ENCODE results near the gene CACHD1. TPM values are rescaled to one million over a fixed set of nuclear protein-coding genes. Genes with fewer than 3 reads are reported as not detected.
A peak's percentile ranks its signal among the peaks of the same experiment; 100 is the strongest.

The CACHD1 gene
- total RNA-seq, 1 donor, result 7.3 TPM

DNA sequence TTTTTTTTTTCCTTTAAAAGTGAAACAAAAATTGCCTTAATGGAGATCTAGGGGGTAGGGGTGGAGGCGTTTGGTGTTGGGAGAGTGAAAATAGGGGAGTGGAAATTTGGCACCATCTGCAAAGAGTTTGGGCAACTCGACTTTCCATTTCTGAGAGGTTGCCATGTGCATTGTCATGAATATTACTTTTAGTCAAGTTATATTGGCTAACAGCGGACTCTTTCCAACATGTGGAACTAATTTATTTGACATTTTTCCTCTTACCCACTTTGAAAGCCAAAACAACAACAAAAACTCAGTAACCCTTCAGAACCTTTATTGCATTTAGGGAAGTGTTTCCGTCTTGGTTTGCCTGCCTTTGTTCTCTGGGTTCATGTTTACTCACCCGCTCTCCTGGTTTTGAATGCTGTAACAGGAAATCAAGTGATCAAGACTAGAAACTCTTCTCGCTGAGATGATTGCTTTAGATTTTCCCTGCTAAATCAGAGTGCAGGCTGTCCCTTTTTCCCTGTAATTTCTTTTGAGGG, 70.4 kb downstream of the CACHD1 start:
- DNase-seq (ENCODE audit: low read depth), result peak; percentile 80
- H3K4me3 ChIP-seq (ENCODE audit: low read depth, low read length), result peak overlapping the region; percentile 29
- TF ChIP-seq, protein P1, sequence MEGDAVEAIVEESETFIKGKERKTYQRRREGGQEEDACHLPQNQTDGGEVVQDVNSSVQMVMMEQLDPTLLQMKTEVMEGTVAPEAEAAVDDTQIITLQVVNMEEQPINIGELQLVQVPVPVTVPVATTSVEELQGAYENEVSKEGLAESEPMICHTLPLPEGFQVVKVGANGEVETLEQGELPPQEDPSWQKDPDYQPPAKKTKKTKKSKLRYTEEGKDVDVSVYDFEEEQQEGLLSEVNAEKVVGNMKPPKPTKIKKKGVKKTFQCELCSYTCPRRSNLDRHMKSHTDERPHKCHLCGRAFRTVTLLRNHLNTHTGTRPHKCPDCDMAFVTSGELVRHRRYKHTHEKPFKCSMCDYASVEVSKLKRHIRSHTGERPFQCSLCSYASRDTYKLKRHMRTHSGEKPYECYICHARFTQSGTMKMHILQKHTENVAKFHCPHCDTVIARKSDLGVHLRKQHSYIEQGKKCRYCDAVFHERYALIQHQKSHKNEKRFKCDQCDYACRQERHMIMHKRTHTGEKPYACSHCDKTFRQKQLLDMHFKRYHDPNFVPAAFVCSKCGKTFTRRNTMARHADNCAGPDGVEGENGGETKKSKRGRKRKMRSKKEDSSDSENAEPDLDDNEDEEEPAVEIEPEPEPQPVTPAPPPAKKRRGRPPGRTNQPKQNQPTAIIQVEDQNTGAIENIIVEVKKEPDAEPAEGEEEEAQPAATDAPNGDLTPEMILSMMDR (IDR thresholded peaks at IDR 0.05; ENCODE audit: insufficient read depth, low read length), result no peak

DNA sequence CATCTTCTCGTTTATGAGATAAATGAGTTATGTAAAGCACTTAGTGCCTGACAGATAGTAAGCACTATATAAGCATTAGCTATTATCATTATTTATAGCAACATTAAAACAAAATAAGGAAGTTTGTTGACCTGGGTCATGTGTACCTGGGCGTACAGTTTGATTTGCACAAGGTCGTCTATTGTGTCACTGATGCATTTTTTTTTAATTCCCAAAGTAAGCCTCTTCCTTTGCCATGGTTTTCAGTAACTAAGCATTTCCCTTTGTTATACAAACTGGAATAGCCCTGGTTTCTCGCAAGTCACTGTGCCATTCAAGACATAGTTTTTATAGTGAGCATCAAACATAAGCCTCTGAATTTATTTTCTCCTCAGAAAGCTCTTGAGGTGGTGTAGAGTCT, 72.2 kb downstream of the CACHD1 start:
- TF ChIP-seq, protein P1 (IDR thresholded peaks at IDR 0.05; ENCODE audit: insufficient read depth, low read length), result no peak
- no peak overlapping the region for H3K4me3 ChIP-seq (ENCODE audit: low read depth, low read length)
- no peak for DNase-seq (ENCODE audit: low read depth)

DNA sequence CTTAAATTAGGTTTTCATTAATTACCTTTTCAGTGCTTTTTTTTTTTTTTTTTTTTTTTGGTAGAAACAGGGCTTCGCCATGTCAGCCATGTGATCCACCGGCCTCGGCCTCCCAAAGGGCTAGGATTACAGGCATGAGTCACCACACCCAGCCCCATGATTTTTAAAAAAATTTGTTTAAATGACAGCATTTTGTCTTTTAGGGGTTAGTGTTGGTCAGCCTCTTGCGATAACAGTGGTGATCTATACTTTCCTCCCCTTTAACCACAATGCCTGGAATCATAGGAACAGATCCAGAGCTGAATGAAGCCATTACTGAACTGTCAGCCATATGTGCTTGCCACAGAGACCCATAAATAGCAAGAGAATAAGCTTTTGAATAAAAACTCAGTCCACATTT, 73.9 kb downstream of the CACHD1 start:
- H3K4me3 ChIP-seq (ENCODE audit: low read depth, low read length), result no peak overlapping the region
- peak; percentile 52 for DNase-seq (ENCODE audit: low read depth)
- TF ChIP-seq, protein P1 (IDR thresholded peaks at IDR 0.05; ENCODE audit: insufficient read depth, low read length), result no peak

DNA sequence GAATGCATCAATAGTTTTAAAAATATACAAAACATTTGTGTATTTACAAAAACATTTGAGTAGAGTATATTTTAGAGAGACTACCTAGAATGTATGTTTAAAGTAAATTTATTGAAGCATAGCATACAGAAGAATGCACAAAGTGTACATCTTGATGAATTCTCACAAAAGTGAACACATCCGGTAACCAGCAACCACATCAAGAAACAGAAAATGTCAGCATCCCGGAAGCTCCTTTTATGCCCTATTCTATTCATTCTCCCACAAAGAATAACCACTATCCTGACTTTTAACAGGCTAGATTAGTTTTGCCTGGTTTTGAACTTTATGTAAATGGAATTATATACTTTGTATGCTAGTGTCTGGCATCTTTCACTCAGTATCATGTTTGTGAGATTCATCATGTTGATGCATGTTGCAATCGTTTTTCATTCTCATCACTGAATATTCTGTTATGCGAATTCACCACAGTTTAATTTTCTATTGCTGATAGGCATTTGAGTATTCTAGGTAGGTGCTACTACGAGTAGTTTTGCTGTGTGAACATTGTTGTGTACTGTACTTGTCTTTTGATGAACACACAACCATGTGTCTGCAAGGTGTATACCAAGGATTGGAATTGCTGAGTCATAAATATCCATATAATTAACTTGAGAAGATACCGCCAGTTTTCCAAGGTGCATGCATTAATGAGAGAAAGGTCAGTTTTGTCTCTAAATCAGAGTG, 75.4 kb downstream of the CACHD1 start:
- TF ChIP-seq, protein P1 (IDR thresholded peaks at IDR 0.05; ENCODE audit: insufficient read depth, low read length), result no peak
- no peak overlapping the region for H3K4me3 ChIP-seq (ENCODE audit: low read depth, low read length)
- no peak for DNase-seq (ENCODE audit: low read depth)

DNA sequence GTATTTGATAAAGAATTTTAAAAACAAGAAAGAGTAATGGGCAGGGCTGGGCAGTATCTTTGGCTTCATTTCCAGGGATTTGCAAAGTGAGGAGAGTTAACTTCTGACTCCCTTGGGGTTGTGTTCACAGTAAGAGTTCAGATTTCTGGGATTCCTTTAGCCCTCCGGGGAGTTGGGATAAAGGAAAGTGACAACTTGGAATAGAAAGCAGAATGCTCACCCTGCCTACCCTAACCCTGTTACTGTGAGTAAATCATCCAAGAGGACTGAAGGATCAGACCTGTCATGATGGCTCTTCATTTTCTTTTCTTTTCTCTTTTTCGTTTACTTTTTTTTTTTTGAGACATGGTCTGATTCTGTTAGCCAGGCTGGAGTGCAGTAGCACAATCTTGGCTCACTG, 76.1 kb downstream of the CACHD1 start:
- DNase-seq (ENCODE audit: low read depth), result no peak
- H3K4me3 ChIP-seq (ENCODE audit: low read depth, low read length), result no peak overlapping the region
- TF ChIP-seq, protein P1 (IDR thresholded peaks at IDR 0.05; ENCODE audit: insufficient read depth, low read length), result no peak

DNA sequence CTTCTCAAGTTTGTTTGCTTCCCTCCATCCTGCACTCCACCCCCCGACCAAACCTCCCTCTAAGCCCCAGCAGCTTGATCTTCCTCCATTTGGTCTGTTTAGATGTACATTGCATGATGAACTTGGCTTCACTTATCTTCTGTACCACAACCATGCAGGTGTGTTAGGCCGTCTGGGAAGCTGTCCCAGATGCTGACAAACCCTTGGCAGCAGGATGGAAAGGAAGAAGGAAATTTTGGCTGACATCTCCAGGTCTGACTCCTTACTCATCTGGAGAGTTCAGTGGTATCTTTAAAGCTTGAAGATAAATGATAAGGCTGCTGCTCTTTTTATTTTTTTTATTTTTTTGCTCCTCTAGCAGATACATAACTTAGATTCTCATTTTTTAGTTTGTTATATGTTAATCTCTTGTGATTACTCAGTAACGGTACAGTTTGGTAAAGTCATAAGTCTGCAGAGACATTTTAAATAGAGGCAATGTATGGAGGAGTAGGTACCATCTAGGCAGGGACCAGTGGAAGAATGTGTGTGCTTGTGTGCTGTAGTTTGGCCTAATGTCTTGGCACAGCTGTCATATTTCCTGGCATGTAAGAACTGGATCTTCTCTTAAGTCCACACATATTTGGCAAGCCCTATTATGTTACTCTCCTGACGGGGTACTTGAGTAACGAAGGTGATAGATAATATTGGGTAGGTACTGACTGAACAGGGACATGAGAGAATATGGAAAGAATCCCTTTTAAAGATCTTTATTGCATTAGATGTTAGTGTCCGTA, 79.7 kb downstream of the CACHD1 start:
- DNase-seq (ENCODE audit: low read depth), result no peak
- no peak overlapping the region for H3K4me3 ChIP-seq (ENCODE audit: low read depth, low read length)
- TF ChIP-seq, protein P1 (IDR thresholded peaks at IDR 0.05; ENCODE audit: insufficient read depth, low read length), result no peak

Measured in fibroblast of the aortic adventitia (primary cell).